Activated CD4-positive, alpha-beta T cell treated with anti-CD3 and anti-CD28 coated beads, Interleukin-2, Interleukin-4, amounts not matched to agents 100 ng/mL and 50 ng/mL, durations not matched to agents 16 hours and 8 hours (primary cell): ENCODE data around the gene TMEM121.
"Not testable (repeated sequence)": the region's sequence is repeated elsewhere in the genome, so short reads cannot be mapped to it uniquely, and the experiment has no call there.

ENCODE experiments used
- DNase-seq: peaks from one replicate; pipeline ENCODE4 v3.0.0-alpha.2; 2020; ENCODE audit warnings: low spot score

TMEM121 gene

DNA sequence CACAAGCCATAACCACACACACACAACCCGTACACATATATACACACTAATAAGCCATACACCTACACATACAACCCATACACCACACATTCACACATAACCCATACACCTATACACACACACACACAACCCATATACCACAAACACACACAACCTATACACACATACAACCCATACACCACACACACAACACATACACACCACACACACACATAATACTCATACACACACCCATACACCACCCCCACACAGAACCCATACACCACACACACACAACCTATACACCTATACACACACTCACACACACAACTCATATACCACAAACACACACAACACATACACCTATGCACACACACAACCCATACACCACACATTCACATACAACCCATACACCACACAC lies 44.1 kb downstream of the TMEM121 start:
- DNase-seq: no peak

DNA sequence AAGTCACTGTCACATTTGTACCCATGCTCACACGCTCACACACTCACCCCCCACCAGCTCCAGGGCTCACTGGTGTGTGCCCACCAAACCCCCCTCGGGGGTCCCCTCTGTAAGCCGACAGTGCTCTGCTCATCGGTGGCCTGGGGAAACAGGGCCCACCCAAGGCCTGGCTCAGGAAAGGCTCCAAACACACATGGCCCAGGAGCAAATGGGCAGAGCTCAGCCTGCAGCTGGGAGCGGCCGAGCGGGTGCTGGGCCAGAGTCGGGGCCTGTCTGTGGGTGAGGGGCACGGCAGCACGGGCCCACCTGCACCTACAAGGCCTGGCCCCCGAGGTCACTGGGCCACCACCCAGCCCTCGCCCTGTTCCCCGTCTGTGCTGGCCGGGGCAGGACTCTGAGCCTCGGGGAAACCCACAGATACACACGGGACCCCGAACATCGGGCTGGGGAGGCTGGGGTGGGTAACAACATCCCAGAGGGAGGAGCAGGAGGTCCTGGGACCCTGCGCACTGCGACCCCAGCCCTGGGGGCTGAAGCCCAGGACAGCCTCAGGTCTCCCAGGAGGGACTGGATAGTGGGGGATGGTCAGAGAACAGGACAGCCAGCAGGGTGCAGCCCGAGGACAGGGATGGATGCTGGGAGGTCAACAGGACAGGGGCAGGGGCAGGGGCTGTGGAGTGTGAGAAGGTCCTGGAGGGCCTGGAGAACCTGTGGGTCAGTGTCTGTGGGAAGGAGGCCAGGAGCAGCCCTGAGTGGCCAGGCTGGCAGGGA lies 45.0 kb downstream of the TMEM121 start:
- DNase-seq: not testable (repeated sequence)

DNA sequence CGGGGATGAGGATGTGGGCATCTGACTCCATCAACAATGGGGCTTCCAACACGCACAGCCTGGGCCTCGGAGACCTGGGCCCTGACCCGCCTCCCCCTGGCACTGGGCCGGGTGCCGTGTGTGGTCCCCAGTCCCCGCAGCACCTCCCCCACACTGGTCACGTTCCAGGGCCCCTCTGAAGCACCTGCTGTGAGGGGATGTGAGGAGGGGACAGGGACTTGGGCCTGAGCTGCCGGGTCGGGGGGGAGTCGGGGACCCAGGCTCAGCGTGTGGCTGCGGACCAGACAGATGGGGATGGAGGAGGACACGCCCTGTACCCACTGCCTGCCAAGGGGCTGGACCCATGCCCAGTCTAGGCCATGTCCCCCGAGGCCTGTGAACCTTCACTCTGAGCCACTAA lies 45.7 kb downstream of the TMEM121 start:
- DNase-seq: not testable (repeated sequence)

DNA sequence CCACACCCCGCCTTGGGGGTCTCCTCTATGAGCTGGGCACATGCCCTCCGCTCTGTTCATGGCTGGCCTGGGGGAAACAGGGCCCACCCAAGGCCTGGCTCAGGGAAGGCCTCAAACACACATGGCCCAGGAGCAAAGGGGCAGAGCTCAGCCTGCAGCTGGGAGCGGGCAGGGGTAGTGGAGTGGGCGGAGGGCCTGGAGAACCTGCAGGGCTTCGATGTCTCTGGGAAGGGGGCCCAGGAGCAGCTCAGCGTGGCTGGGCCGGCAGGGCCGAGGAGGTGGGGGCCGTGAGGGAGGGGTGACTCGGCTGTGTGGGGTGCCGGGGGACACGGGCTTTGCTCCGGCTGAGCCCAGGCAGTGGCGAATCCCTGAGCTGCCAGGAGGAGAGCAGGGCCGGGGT lies 47.5 kb downstream of the TMEM121 start:
- not testable (repeated sequence) for DNase-seq

DNA sequence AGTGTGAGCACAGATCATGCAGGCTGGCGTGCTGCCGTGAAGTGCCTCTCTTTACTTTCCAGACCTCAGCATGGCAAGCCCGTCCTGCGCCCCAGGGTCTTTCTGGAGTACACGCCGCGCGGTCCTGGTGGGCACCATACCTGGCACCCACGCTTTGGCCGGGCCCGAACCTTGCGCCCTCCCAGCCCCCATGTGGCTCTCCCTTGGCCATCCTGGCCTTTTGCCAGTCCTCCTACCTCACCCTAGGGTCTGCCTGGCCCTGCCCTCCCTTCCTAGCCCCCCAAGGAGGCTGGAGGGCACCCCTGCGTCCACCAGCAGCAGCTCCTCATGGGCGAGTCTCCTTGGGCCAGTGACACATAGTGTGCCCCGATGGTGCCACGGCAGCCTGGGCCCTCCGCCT lies 48.0 kb downstream of the TMEM121 start:
- not testable (repeated sequence) for DNase-seq

DNA sequence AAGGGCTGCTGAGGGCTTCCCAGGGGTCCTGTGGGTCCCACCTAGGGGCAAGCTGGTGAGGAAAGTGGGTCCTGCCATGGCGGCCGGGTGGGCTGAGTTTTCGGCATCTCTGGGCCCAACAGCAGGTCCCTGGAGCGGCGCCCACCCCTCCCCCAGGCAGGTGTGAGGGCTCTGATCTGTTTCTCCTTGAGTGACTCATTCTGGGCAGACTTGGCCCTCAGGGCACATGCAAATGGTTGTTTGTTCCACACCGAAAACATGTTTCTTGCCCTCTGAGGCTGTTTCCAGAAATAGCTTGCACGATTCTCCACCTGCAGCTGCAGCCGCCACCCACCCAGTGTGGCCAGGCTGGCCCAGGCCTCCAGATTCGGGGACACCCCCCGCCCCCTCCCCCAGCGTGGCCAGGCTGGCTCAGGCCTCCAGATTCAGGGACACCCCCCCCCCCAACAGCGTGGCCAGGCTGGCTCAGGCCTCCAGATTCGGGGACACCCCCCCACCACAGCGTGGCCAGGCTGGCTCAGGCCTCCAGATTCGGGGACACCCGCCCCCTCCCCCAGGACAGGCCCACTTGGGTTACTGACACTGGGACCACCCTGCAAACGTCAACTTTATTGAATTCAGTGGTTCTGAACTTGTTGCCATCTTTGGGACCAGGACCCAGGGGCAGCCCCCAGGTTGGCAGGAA lies 48.8 kb downstream of the TMEM121 start:
- not testable (repeated sequence) for DNase-seq

DNA sequence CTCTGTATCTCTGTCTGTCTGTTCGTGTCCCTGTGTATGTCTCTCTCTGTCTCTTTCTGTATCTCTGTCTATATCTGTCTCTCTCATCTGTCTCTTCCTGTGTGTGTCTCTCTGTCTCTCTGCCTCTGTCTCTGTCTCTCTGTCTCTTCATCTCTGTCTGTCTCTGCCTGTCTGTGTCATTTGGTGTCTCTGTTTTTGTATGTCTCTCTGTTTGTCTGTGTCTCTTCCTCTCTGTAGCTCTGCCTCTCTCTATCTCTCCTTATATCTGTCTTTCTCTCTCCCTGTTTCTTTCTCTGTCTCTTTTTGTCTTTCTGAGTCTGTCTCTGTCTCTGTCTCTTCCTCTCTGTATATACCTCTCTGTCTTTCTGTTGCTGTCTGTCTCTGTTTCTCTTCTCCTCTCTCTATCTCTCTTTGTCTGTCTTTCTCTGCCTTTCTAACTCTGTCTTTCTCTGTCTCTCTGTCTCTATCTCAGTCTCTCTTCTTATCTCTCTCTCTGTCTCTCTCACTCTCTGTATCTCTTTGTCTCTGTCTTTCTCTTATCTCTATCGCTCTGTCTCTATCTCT lies 50.2 kb downstream of the TMEM121 start:
- DNase-seq: no peak

DNA sequence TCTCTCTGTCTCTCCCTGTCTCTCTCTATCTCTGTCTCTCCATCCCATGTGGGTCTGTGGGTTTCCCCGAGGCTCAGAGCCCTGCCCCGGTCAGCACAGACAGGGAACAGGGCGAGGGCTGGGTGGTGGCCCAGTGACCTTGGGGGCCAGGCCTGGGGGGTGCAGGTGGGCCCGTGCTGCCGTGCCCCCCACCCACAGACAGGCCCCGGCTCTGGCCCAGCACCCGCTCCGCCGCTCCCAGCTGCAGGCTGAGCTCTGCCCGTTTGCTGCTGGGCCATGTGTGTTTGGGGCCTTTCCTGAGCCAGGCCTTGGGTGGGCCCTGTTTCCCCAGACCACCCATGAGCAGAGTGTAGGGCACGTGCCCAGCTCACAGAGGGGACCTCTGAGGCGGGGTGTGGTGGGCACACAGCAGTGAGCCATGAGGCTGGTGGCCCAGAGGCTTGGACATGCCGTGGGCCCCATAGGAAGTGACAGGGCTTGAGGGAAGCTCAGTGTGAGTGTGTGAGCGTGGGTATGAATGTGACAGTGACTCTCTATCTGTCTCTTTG lies 51.0 kb downstream of the TMEM121 start:
- peak; percentile 19 for DNase-seq

DNA sequence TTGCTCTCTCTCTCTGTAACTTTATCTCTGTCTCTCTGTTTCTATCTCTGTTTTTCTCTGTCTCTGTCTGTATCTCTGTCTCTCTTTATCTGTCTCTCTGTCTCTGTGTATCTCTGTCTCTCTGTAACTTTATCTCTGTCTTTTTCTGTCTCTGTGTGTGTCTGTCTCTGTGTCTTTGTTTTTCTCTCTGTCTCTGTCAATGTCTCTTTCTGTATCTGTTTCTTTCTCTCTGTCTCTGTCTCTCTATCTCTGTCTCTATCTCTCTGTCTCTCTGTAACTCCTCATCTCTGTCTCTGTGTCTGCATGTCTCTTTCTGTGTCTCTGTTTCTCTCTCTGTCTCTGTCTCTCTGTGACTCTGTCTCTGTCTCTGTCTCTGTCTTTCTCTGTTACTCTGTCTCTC lies 51.7 kb downstream of the TMEM121 start:
- DNase-seq: no peak

DNA sequence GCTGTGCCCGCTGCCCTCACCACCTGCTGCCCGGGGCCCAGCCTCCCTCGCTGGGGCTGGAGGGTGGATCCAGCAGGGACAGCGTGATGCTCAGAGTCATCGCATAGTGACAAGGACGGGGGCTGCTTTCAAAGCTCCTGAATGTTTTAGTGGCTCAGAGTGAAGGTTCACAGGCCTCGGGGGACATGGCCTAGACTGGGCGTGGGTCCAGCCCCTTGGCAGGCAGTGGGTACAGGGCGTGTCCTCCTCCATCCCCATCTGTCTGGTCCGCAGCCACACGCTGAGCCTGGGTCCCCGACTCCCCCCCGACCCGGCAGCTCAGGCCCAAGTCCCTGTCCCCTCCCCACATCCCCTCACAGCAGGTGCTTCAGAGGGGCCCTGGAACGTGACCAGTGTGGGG lies 52.8 kb downstream of the TMEM121 start:
- DNase-seq: not testable (repeated sequence)
